ENCODE results near the gene APOBEC3B.

DNA sequence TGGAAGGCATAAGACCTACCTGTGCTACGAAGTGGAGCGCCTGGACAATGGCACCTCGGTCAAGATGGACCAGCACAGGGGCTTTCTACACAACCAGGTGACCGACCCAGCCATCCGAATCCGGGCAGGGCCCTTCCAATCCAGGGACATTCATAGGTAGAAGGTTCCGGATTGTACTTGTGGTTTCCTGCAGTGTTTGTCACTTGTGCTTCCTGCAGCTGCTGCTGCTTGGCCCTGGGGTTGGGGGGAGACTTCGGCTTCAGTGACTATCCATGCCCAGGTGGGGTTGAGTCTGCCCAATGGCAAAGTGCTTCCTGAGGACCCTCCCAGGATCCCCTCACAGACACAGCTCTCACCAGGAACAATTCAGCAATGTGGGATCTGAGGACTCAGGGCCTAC lies 22.6 kb upstream of the APOBEC3B start:
- TF ChIP-seq, protein P1, sequence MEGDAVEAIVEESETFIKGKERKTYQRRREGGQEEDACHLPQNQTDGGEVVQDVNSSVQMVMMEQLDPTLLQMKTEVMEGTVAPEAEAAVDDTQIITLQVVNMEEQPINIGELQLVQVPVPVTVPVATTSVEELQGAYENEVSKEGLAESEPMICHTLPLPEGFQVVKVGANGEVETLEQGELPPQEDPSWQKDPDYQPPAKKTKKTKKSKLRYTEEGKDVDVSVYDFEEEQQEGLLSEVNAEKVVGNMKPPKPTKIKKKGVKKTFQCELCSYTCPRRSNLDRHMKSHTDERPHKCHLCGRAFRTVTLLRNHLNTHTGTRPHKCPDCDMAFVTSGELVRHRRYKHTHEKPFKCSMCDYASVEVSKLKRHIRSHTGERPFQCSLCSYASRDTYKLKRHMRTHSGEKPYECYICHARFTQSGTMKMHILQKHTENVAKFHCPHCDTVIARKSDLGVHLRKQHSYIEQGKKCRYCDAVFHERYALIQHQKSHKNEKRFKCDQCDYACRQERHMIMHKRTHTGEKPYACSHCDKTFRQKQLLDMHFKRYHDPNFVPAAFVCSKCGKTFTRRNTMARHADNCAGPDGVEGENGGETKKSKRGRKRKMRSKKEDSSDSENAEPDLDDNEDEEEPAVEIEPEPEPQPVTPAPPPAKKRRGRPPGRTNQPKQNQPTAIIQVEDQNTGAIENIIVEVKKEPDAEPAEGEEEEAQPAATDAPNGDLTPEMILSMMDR (conservative IDR thresholded peaks at IDR 0.05; ENCODE audit: low read depth, low read length) = no peak
- TF ChIP-seq EZH2 (IDR thresholded peaks at IDR 0.05; ENCODE audit: low read length, unreplicated experiment) (no peak), EZH2phosphoT487 (IDR thresholded peaks at IDR 0.05; ENCODE audit: borderline replicate concordance, low read length) (no peak)

All from PC-3 (cell line).